HepG2 (cell line): ENCODE data around the gene DCTN1. TPM values are rescaled to one million over a fixed set of nuclear protein-coding genes. Genes with fewer than 3 reads are reported as not detected.

Source experiments
- ESRRA ChIP-seq: sonication (generic); formaldehyde crosslinking; IDR thresholded peaks from 2 replicates; pipeline ENCODE4 v1.5.1; 2020; ENCODE audit warnings: mild to moderate bottlenecking, low read depth, missing genetic modification reagents
- FLYWCH1 ChIP-seq: sonication (generic); formaldehyde crosslinking; IDR thresholded peaks from 2 replicates; pipeline ENCODE4 v1.8.1; 2023; ENCODE audit warnings: mild to moderate bottlenecking, missing genetic modification reagents
- FOXM1 ChIP-seq: sonication (generic); formaldehyde crosslinking; IDR thresholded peaks from 2 replicates; pipeline ENCODE4 v1.5.0; 2020; ENCODE audit warnings: missing genetic modification reagents
- GABPA ChIP-seq, 2 experiments: IDR thresholded peaks; 2 replicates each; pipeline ENCODE4 v1.6.1; 2011 to 2016; ENCODE audit warnings: low read depth in 2 of 2, low read length in 1 of 2, missing biosample characterization in 1 of 2, missing genetic modification characterization in 1 of 2
- JDP2 ChIP-seq: sonication (generic); formaldehyde crosslinking; IDR thresholded peaks from 2 replicates; pipeline ENCODE4 v1.8.1; 2022; ENCODE audit warnings: missing genetic modification reagents, borderline replicate concordance
- JUND ChIP-seq: sonication (generic); formaldehyde crosslinking; IDR thresholded peaks from 2 replicates; pipeline ENCODE4 v1.8.0; 2022; ENCODE audit warnings: mild to moderate bottlenecking, missing genetic modification reagents
- KDM2A ChIP-seq: sonication (generic); formaldehyde crosslinking; IDR thresholded peaks from 2 replicates; pipeline ENCODE4 v1.4.0; 2020; ENCODE audit warnings: low read depth, missing genetic modification reagents, borderline replicate concordance
- LCORL ChIP-seq, 2 experiments: fragments of 450-650 bp in 1 of 2; sonication (generic) in 1 of 2; formaldehyde crosslinking in 1 of 2; IDR thresholded peaks; 2 replicates each; pipeline versions ENCODE4 v1.5.0 to v1.6.1; 2017 to 2020; ENCODE audit warnings: antibody characterized with exemption in 1 of 2, missing genetic modification reagents in 1 of 2
- NFE2L2 ChIP-seq: fragments of 150-350 bp; IDR thresholded peaks from 2 replicates; pipeline ENCODE4 v1.6.1; 2014; ENCODE audit warnings: low read length
- NR2F6 ChIP-seq, 2 experiments: IDR thresholded peaks; 2 replicates each; pipeline ENCODE4 v1.6.1; 2016; ENCODE audit warnings: antibody characterized with exemption in 1 of 2, mild to moderate bottlenecking in 1 of 2
- PHB2 ChIP-seq: fragments of 450-650 bp; IDR thresholded peaks from 2 replicates; pipeline ENCODE4 v1.6.1; 2018; ENCODE audit not compliant: partially characterized antibody
- RAD51 ChIP-seq: fragments of 450-650 bp; IDR thresholded peaks from 2 replicates; pipeline ENCODE4 v1.6.1; 2016; ENCODE audit warnings: borderline replicate concordance
- SNRNP70 ChIP-seq: fragments of 200-400 bp; formaldehyde crosslinking; IDR thresholded peaks from 2 replicates; pipeline ENCODE4 v1.6.1; 2017; ENCODE audit warnings: mild to moderate bottlenecking, low read depth, low read length, moderate library complexity
- TFAP4 ChIP-seq: sonication (generic); IDR thresholded peaks from 2 replicates; pipeline ENCODE4 v1.6.1; 2016; ENCODE audit warnings: low read depth, borderline replicate concordance
- USF2 ChIP-seq, 2 experiments: sonication (generic) in 1 of 2; formaldehyde crosslinking in 1 of 2; IDR thresholded peaks; 2 replicates each; pipeline versions ENCODE4 v1.5.1 to v1.6.1; 2011 to 2020; ENCODE audit warnings: borderline replicate concordance in 1 of 2, low read depth in 1 of 2, low read length in 1 of 2, mild to moderate bottlenecking in 1 of 2, missing genetic modification reagents in 1 of 2, moderate library complexity in 1 of 2
- ZBTB21 ChIP-seq: sonication (generic); formaldehyde crosslinking; IDR thresholded peaks from 2 replicates; pipeline ENCODE4 v1.4.0; 2020; ENCODE audit warnings: missing genetic modification reagents
- ZFP36L1 ChIP-seq: sonication (generic); formaldehyde crosslinking; IDR thresholded peaks from 2 replicates; pipeline ENCODE4 v1.8.0; 2022; ENCODE audit warnings: mild to moderate bottlenecking, missing genetic modification reagents, moderate library complexity
- ZMYM3 ChIP-seq: sonication (generic); formaldehyde crosslinking; IDR thresholded peaks from 2 replicates; pipeline ENCODE4 v1.5.1; 2020; ENCODE audit warnings: mild to moderate bottlenecking, missing genetic modification reagents
- ZNF3 ChIP-seq: IDR thresholded peaks from 2 replicates; pipeline ENCODE4 v1.7.0; 2017; ENCODE audit warnings: inconsistent platforms
- ZNF512 ChIP-seq: sonication (generic); formaldehyde crosslinking; IDR thresholded peaks from 2 replicates; pipeline ENCODE4 v1.4.0; 2020; ENCODE audit warnings: mild to moderate bottlenecking, missing genetic modification reagents
- ZNF850 ChIP-seq: sonication (generic); formaldehyde crosslinking; conservative IDR thresholded peaks from 2 replicates; pipeline ENCODE4 v1.9.0; 2021; ENCODE audit warnings: mild to moderate bottlenecking, missing genetic modification reagents
- polyA plus RNA-seq, 8 experiments: library from polyadenylated mRNA; depleted of rRNA in 3 of 8; stranded (reverse) in 7 of 8; unstranded in 1 of 8; fragments of >200 nt; fragmentation: Illumina TruSeq in 4 of 8; extraction: Trizol in 4 of 8; gene quantifications; 2 replicates each; pipeline versions ENCODE4 v1.2.1 to v1.2.3, GENCODE V29; 2011 to 2016; ENCODE audit warnings: low read depth in 4 of 8, missing spikeins in 1 of 8, mixed read lengths in 1 of 8; ENCODE audit not compliant: insufficient read depth in 1 of 8
- total RNA-seq, 5 experiments: library from RNA; depleted of rRNA; stranded (reverse); fragments of >200 nt; fragmentation: Illumina TruSeq; extraction: Trizol; gene quantifications; 2 replicates each; pipeline ENCODE4 v1.2.3, GENCODE V29; 2016; ENCODE audit warnings: low read depth in 1 of 5
- TF ChIP-seq, protein P1 (sequence below): sonication (generic); formaldehyde crosslinking; IDR thresholded peaks from 2 replicates; pipeline ENCODE4 v1.4.0; 2020; ENCODE audit warnings: missing genetic modification reagents

Gene DCTN1
- total and polyA plus RNA-seq, 2 of the 13 experiments (the other 11 are each of a cell fraction or from before 2014, with no cell fraction given), result 73.2 to 122 TPM

DNA sequence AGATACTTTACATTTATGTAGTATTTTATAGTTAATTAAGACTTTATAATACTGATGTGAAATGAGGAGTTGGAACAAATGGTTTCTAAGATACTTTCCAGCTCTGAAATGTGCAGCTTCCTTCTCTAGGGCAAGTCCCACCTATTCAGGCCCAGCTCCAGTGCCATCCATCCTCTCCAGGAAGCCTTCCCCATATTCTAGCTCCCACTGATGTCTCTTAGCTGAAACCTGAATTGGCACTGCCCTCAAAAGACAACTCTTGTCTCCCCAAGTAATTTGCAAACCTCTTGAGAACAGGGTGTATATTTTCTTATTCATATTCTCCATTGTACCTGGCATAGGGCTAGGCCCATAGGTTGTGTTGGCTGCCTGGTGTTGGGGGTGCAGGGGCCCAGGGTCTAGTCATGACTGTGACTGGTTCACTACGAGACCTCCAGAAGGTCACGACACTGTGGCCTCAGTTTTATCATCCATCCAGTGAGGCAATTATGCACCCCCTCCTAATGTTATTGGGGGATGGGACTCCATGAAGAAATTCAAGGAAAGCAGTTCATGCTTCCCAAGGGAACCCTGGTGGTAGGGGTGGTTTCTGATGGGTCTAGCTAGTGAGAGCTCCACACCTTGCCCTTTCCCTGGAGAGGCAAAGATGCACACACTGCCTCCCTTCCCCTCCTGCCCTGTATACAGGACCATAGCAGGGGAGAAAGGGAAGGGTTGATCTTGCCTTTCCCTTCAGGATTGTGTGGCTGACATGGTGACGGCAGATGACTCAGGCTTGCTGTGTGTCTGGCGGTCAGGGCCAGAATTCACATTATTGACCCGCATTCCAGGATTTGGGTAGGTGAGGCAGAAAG, 44.3 kb upstream of the DCTN1 start (continued):
- TF ChIP-seq ZBTB21 (CRISPR knock-in tag) (no peak), PHB2 (no peak), ZMYM3 (CRISPR knock-in tag) (no peak), TFAP4 (no peak), LCORL (IDR thresholded peaks at IDR 0.05) (no peak), LCORL (CRISPR knock-in tag; IDR thresholded peaks at IDR 0.05) (peak; percentile 47), KDM2A (CRISPR knock-in tag) (peak; percentile 92), GABPA (IDR thresholded peaks at IDR 0.05; ENCODE audit: low read depth, low read length) (no peak), GABPA (CRISPR knock-in tag; IDR thresholded peaks at IDR 0.05; ENCODE audit: low read depth) (0 out of 2 replicates have a peak, but pooled peaks have one; percentile 9), ZNF3 (CRISPR knock-in tag) (no peak), USF2 (IDR thresholded peaks at IDR 0.05; ENCODE audit: low read depth, low read length) (no peak), USF2 (CRISPR knock-in tag; IDR thresholded peaks at IDR 0.05; ENCODE audit: borderline replicate concordance) (no peak), ZNF512 (CRISPR knock-in tag) (no peak), JUND (CRISPR knock-in tag) (0 out of 2 replicates have a peak, but pooled peaks have one; percentile 38), FOXM1 (CRISPR knock-in tag) (no peak), ZNF850 (CRISPR knock-in tag) (no peak), JDP2 (CRISPR knock-in tag) (no peak), ZFP36L1 (CRISPR knock-in tag) (no peak), NFE2L2 (no peak), FLYWCH1 (CRISPR knock-in tag) (0 out of 2 replicates have a peak, but pooled peaks have one; percentile 60), SNRNP70 (no peak), NR2F6 (IDR thresholded peaks at IDR 0.05) (peak; percentile 36; the same call in 1 of the 2 replicates), NR2F6 (CRISPR knock-in tag; IDR thresholded peaks at IDR 0.05) (0 out of 2 replicates have a peak, but pooled peaks have one; percentile 8), ESRRA (CRISPR knock-in tag) (no peak), RAD51 (no peak)
- TF ChIP-seq, protein P1, sequence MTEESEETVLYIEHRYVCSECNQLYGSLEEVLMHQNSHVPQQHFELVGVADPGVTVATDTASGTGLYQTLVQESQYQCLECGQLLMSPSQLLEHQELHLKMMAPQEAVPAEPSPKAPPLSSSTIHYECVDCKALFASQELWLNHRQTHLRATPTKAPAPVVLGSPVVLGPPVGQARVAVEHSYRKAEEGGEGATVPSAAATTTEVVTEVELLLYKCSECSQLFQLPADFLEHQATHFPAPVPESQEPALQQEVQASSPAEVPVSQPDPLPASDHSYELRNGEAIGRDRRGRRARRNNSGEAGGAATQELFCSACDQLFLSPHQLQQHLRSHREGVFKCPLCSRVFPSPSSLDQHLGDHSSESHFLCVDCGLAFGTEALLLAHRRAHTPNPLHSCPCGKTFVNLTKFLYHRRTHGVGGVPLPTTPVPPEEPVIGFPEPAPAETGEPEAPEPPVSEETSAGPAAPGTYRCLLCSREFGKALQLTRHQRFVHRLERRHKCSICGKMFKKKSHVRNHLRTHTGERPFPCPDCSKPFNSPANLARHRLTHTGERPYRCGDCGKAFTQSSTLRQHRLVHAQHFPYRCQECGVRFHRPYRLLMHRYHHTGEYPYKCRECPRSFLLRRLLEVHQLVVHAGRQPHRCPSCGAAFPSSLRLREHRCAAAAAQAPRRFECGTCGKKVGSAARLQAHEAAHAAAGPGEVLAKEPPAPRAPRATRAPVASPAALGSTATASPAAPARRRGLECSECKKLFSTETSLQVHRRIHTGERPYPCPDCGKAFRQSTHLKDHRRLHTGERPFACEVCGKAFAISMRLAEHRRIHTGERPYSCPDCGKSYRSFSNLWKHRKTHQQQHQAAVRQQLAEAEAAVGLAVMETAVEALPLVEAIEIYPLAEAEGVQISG, result 0 out of 2 replicates have a peak, but pooled peaks have one; percentile 7
